ENCODE results near the gene CACNB2.

GRCh38 chr10:18254692-18255091 is 114.5 kb downstream of the CACNB2 start:
- TF ChIP-seq EZH2 (IDR thresholded peaks at IDR 0.05; ENCODE audit: borderline replicate concordance, low read length) (no peak), CTCF (conservative IDR thresholded peaks at IDR 0.05 in 1 of 2, IDR thresholded peaks at IDR 0.05 in 1 of 2; ENCODE audit: extremely low read depth in 1 of 2, insufficient read depth in 1 of 2, low read depth in 1 of 2, low read length in 2 of 2) (no peak)
